Spleen (tissue), 11 donors: ENCODE results near the gene CCDC92. TPM values are rescaled to one million over a fixed set of nuclear protein-coding genes. Genes with fewer than 3 reads are reported as not detected.

ENCODE experiments used
- DNase-seq: peaks from one replicate; pipeline ENCODE4 v3.0.0-alpha.2; 2020
- H3K27ac ChIP-seq, 8 donors: fragments of 200-600 bp; sonication (generic) in 7 of 8; 1 replicate in 4 of 8; 2 replicates in 4 of 8; pipeline versions ENCODE4 v1.5.0 to v1.8.0; 2016 to 2021; ENCODE audit warnings: inconsistent platforms in 4 of 8, mild to moderate bottlenecking in 4 of 8, moderate library complexity in 1 of 8
- H3K27me3 ChIP-seq, 7 donors: fragments of 200-600 bp; sonication (generic) in 6 of 7; replicated peaks in 1 of 7; 1 replicate in 4 of 7; 2 replicates in 3 of 7; pipeline versions ENCODE4 v1.5.0 to v1.8.0; 2016 to 2021; ENCODE audit warnings: inconsistent platforms in 3 of 7, mild to moderate bottlenecking in 1 of 7
- H3K36me3 ChIP-seq, 6 donors: fragments of 200-600 bp; sonication (generic) in 5 of 6; 1 replicate in 4 of 6; 2 replicates in 2 of 6; pipeline versions ENCODE4 v1.5.0 to v1.8.0; 2016 to 2021; ENCODE audit warnings: inconsistent platforms in 2 of 6
- H3K4me1 ChIP-seq, 6 donors: fragments of 200-600 bp; sonication (generic) in 5 of 6; 1 replicate in 3 of 6; 2 replicates in 3 of 6; pipeline versions ENCODE4 v1.5.0 to v1.8.0; 2016 to 2021; ENCODE audit warnings: inconsistent platforms in 3 of 6
- H3K4me3 ChIP-seq, 8 donors: fragments of 200-600 bp; sonication (generic) in 7 of 8; 1 replicate in 4 of 8; 2 replicates in 4 of 8; pipeline versions ENCODE4 v1.5.0 to v1.8.0; 2016 to 2021; ENCODE audit warnings: inconsistent platforms in 4 of 8, mild to moderate bottlenecking in 4 of 8, moderate library complexity in 2 of 8
- H3K9me3 ChIP-seq, 8 donors: fragments of 200-600 bp; sonication (generic) in 7 of 8; 1 replicate in 4 of 8; 2 replicates in 4 of 8; pipeline versions ENCODE4 v1.5.0 to v1.8.0; 2016 to 2021; ENCODE audit warnings: inconsistent platforms in 4 of 8
- POLR2A ChIP-seq, 3 donors: fragments of 450-650 bp; IDR thresholded peaks; one replicate each; pipeline ENCODE4 v1.5.1; 2017; ENCODE audit warnings: antibody characterized with exemption in 3 of 3, mild to moderate bottlenecking in 1 of 3
- POLR2AphosphoS5 ChIP-seq, 3 donors: sonication (generic); formaldehyde crosslinking; IDR thresholded peaks; one replicate each; pipeline ENCODE4 v1.5.1; 2017; ENCODE audit warnings: antibody characterized with exemption in 3 of 3
- WGBS, 5 donors: extraction: QIAGEN DNeasy Blood & Tissue Kit in 3 of 5; methylation state at CpG; one replicate each; pipeline versions ENCODE4 v1.1.5 to v1.1.7; 2013 to 2018; 5-methylcytosine and 5-hydroxymethylcytosine counted together
- intact Hi-C: fragments of 100-400 bp; cut with DNase I; formaldehyde crosslinking; loops from one replicate; pipeline ENCODE4 v1.15.0; 2023; ENCODE audit warnings: low total_unique reads
- polyA plus RNA-seq, 3 donors: library from polyadenylated mRNA; stranded (reverse); fragments of 200-250 nt; gene quantifications; one replicate each; pipeline ENCODE4 v1.2.1, GENCODE V29; 2013
- total RNA-seq, 7 donors: library from RNA; depleted of rRNA in 3 of 7; stranded (reverse); fragments of >200 nt in 3 of 7; fragmentation: NEBNext Ultra II Directional in 4 of 7; extraction: Animal tissue kit (Norgen Biotek cat#: 25700) in 4 of 7; gene quantifications; one replicate each; pipeline versions ENCODE4 v1.1.0 to v1.2.1, GENCODE V29; 2016 to 2021
- TF ChIP-seq, protein P1 (sequence below), 11 experiments: fragments of 200-600 bp in 7 of 11; fragments of 450-650 bp in 4 of 11; sonication (generic) in 4 of 11; IDR thresholded peaks in 8 of 11; conservative IDR thresholded peaks in 3 of 11; 1 replicate in 7 of 11; 2 replicates in 4 of 11; pipeline versions ENCODE4 v1.4.0 to v1.8.0; 2016 to 2021; ENCODE audit warnings: antibody characterized with exemption in 11 of 11, inconsistent platforms in 4 of 11, mild to moderate bottlenecking in 1 of 11
- donor health status: healthy with polysubstance abuse.
- donor health status: DM: no; HTN: no; CAD: no; lungs with moderate emphysema.
- donor health status: DM: no; HTN: no; CAD: no.
- donor health status: Bipolar disorder and iron deficiency.
- donor health status: healthy.
- donor health status: DM: no; HTN: no; CAD: no.
- donor health status: DM: yes; HTN: yes; CAD: no.

The CCDC92 gene
- total and polyA plus RNA-seq, 10 donors, result 16.0 to 36.7 (median 27.8) TPM

DNA sequence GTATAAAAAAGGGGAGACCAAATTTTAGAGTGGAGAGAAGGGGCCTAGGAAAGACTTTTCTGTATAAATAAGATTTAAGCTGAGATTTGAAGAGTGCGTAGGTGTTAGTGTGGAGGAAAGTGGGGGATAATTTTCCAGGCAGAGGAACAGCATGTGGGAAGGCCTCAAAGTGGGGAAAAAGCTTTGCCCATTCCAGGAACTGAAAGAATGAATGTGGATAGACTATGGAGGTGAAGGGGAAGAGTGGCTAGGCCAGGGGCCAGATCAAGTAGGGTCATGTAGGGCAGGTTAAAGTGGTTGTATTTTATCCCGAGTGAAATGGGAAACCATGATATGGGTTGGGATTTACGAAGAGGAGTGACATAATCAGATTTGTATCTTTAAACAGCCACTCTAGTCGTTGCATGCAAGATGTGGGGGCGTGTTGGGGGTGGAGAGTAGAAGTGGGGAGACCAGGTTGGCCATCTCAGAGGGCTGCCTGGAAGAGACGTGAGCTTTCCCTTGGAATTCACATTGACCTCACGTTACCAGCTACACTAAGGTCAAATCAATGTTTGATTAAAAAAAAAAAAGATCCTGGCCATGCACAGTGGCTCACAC lies 3.7 kb upstream of the CCDC92 start:
- H3K27ac ChIP-seq, result no peak overlapping the region
- peaks cover 0 to 31% (median 21%) of the 10 kb centered on the region in 6 donors for H3K4me1 ChIP-seq
- H3K4me3 ChIP-seq, result no peak overlapping the region
- H3K9me3 ChIP-seq, result no peaks in the 10 kb centered on the region
- intact Hi-C loops, result no loop called here
- WGBS, 5 donors, result 87 to 95% (median 91%) methylated on average over 7 of the region's 7 CpGs
- peaks cover 0 to 28% (median 3%) of the 10 kb centered on the region in 6 donors for H3K36me3 ChIP-seq
- peaks cover 0 to 5% (median 0%) of the 10 kb centered on the region in 7 donors for H3K27me3 ChIP-seq
- no peak for DNase-seq
- TF ChIP-seq POLR2AphosphoS5 (IDR thresholded peaks at IDR 0.05) (no peak), POLR2A (IDR thresholded peaks at IDR 0.05) (no peak)
- TF ChIP-seq, protein P1, sequence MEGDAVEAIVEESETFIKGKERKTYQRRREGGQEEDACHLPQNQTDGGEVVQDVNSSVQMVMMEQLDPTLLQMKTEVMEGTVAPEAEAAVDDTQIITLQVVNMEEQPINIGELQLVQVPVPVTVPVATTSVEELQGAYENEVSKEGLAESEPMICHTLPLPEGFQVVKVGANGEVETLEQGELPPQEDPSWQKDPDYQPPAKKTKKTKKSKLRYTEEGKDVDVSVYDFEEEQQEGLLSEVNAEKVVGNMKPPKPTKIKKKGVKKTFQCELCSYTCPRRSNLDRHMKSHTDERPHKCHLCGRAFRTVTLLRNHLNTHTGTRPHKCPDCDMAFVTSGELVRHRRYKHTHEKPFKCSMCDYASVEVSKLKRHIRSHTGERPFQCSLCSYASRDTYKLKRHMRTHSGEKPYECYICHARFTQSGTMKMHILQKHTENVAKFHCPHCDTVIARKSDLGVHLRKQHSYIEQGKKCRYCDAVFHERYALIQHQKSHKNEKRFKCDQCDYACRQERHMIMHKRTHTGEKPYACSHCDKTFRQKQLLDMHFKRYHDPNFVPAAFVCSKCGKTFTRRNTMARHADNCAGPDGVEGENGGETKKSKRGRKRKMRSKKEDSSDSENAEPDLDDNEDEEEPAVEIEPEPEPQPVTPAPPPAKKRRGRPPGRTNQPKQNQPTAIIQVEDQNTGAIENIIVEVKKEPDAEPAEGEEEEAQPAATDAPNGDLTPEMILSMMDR (IDR thresholded peaks at IDR 0.05 in 8 of 11, conservative IDR thresholded peaks at IDR 0.05 in 3 of 11), result no peak

GRCh38 chr12:123973552-123974341 lies 1.1 kb upstream of the CCDC92 start:
- intact Hi-C loops, result no loop called here
- Histone ChIP-seq H3K27ac (peak overlapping the region in 7 of 8 donors; percentile 66 to 92 (median 87)), H3K4me1 (peaks cover 0 to 46% (median 27%) of the 10 kb centered on the region in 6 donors), H3K36me3 (peaks cover 0 to 28% (median 3%) of the 10 kb centered on the region in 6 donors), H3K9me3 (no peaks in the 10 kb centered on the region), H3K27me3 (peaks cover 0 to 5% (median 0%) of the 10 kb centered on the region in 7 donors), H3K4me3 (peak overlapping the region; percentile 84 to 99 (median 92))
- DNase-seq, result peak; percentile 88
- 3 to 8% (median 4%) methylated on average over 24 to 69 of the region's 69 CpGs for WGBS, 5 donors
- TF ChIP-seq POLR2A (IDR thresholded peaks at IDR 0.05) (no peak), POLR2AphosphoS5 (IDR thresholded peaks at IDR 0.05) (peak in 1 of 3 donors; percentile 3)

DNA sequence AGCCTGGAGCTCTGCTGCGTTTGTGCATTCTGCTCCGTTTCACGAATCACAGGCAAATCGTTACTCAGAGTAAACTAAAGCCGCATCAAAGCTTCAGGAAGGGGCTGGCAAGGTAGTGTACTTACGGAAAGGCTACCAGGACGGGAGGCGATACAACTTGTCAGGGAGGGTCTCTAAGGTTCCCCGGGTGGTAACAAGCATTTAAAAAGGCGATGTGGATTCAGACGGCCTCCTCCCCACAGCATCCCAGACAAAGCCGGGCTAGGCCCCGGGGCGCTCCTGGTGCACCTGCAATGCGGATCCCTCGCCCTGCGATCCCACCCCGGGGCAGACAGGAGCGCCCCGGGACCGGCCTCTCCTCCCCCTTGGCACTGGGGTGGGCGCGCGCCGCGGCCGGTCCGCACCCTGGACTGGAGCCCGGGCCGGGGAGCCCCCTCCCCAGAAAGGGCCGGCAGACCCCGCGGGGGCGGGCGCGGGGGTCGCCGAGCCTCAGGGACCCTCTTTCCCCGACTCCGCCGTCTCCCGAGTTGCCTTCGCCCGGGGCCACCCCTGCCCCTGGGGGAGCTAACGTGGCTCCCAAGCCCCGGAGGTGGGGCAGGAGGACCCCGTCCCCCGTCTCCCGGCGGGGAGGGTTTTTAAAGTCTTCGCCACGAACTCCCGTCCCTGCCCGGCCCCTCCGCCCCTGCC lies 718 bp downstream of the CCDC92 start:
- Histone ChIP-seq H3K9me3 (no peaks in the 10 kb centered on the region), H3K27ac (peak overlapping the region; percentile 79 to 92 (median 86)), H3K27me3 (peaks cover 0 to 5% (median 0%) of the 10 kb centered on the region in 7 donors), H3K4me3 (peak overlapping the region; percentile 68 to 99 (median 92)), H3K36me3 (peaks cover 0 to 21% (median 2%) of the 10 kb centered on the region in 6 donors), H3K4me1 (peaks cover 0 to 46% (median 27%) of the 10 kb centered on the region in 6 donors)
- TF ChIP-seq POLR2A (IDR thresholded peaks at IDR 0.05) (no peak), POLR2AphosphoS5 (IDR thresholded peaks at IDR 0.05) (no peak)
- TF ChIP-seq, protein P1 (IDR thresholded peaks at IDR 0.05 in 8 of 11, conservative IDR thresholded peaks at IDR 0.05 in 3 of 11), result no peak
- intact Hi-C loops, result no loop called here
- DNase-seq, result no peak
- WGBS, 5 donors, result 0 to 1% (median 1%) methylated on average over 13 to 55 of the region's 55 CpGs

DNA sequence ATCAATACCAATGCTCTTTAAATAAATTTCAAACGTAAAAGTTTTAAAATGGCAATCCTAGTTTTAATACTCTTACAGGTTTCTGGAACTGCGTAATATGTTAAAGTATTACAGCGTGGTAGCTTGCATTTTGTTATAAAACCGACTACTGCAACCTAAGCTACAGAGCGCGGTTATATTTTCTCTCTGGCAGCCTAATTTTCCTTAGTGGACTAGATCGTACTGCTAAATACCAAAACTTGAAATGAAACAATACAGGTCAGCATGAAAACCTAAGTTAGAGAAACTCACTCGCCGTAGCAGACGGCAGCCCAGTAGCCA lies 1.2 kb downstream of the CCDC92 start:
- no peak for DNase-seq
- Histone ChIP-seq H3K27me3 (peaks cover 0 to 5% (median 0%) of the 10 kb centered on the region in 7 donors), H3K4me3 (peak overlapping the region; percentile 68 to 99 (median 92)), H3K36me3 (peaks cover 0 to 16% (median 0%) of the 10 kb centered on the region in 6 donors), H3K9me3 (no peaks in the 10 kb centered on the region), H3K4me1 (peaks cover 0 to 46% (median 27%) of the 10 kb centered on the region in 6 donors), H3K27ac (peak overlapping the region; percentile 79 to 92 (median 86))
- intact Hi-C loops, result no loop called here
- TF ChIP-seq, protein P1 (IDR thresholded peaks at IDR 0.05 in 8 of 11, conservative IDR thresholded peaks at IDR 0.05 in 3 of 11), result no peak
- TF ChIP-seq POLR2A (IDR thresholded peaks at IDR 0.05) (no peak), POLR2AphosphoS5 (IDR thresholded peaks at IDR 0.05) (no peak)
- 35 to 41% (median 40%) methylated on average over 10 of the region's 10 CpGs for WGBS, 5 donors
